GM12878 (cell line): ENCODE results near the gene GPR107. TPM values are rescaled to one million over a fixed set of nuclear protein-coding genes. Genes with fewer than 3 reads are reported as not detected.

Experiments used
- ATAC-seq: fragments of 200-7000 bp; cut with Tn5 transposase; 3 replicates; pipeline ENCODE4 v1.9.1; 2020; ENCODE audit warnings: mild to moderate bottlenecking, moderate library complexity
- BruUV-seq: library from RNA; stranded (reverse); fragments of 400-500 nt; replicated peaks from 2 replicates; lab custom pipeline; 2021; lab: Mats Ljungman, UMichigan
- CTCF ChIA-PET: fragments of 300-600 bp; sonication (Branson Sonifier 250); formaldehyde crosslinking; extraction: SDS; loops from one replicate; lab custom pipeline; 2021; ENCODE audit warnings: inconsistent platforms; lab: Yijun Ruan, JAX
- POLR2A ChIA-PET: fragments of 350-600 bp; formaldehyde crosslinking; extraction: SDS; loops from one replicate; lab custom pipeline; 2021; ENCODE audit warnings: inconsistent platforms; lab: Charles Lee
- RAD21 ChIA-PET: fragments of 300-600 bp; sonication (Branson Sonifier 250); formaldehyde crosslinking; loops from one replicate; lab custom pipeline; 2023; ENCODE audit warnings: antibody characterized with exemption; ENCODE audit not compliant: unreplicated experiment; lab: Charles Lee
- SMC1A ChIA-PET: fragments of 300-600 bp; sonication (Branson Sonifier 250); formaldehyde crosslinking; loops from one replicate; lab custom pipeline; 2023; ENCODE audit not compliant: unreplicated experiment, uncharacterized antibody; lab: Charles Lee
- DNase-seq: peaks from one replicate; pipeline ENCODE4 v3.0.0-alpha.2; 2011; ENCODE audit warnings: low read depth, low spot score
- FAIRE-seq: peaks from 3 replicates; lab custom pipeline; 2011; peaks lifted over from hg19 to GRCh38; lab: Jason Lieb, UNC
- H2AFZ ChIP-seq: 2 replicates; pipeline ENCODE4 v1.6.0; 2011; ENCODE audit warnings: low read depth, low read length, control low read depth; ENCODE audit not compliant: control insufficient read depth
- H3K27ac ChIP-seq: 2 replicates; pipeline ENCODE4 v1.5.1; 2011; ENCODE audit warnings: control low read depth; ENCODE audit not compliant: control insufficient read depth, insufficient read depth
- H3K27me3 ChIP-seq, 2 experiments: replicated peaks in 1 of 2; 2 replicates each; pipeline versions ENCODE4 v1.6.0 to v1.6.1; 2011; ENCODE audit warnings: low read length in 1 of 2; ENCODE audit not compliant: control insufficient read depth in 2 of 2, insufficient read depth in 2 of 2
- H3K36me3 ChIP-seq, 2 experiments: 2 replicates each; pipeline ENCODE4 v1.5.1; 2011; ENCODE audit warnings: low read length in 1 of 2; ENCODE audit not compliant: control insufficient read depth in 2 of 2, insufficient read depth in 2 of 2
- H3K4me1 ChIP-seq: 2 replicates; pipeline ENCODE4 v1.6.1; 2011; ENCODE audit warnings: mild to moderate bottlenecking, low read length, moderate library complexity, mixed read lengths; ENCODE audit not compliant: control insufficient read depth, insufficient read depth
- H3K4me2 ChIP-seq: 2 replicates; pipeline ENCODE4 v1.6.0; 2011; ENCODE audit warnings: control low read depth; ENCODE audit not compliant: control insufficient read depth, insufficient read depth
- H3K4me3 ChIP-seq: fragments of 200-600 bp; sonication (generic); 2 replicates; pipeline ENCODE4 v1.5.1; 2016
- H3K79me2 ChIP-seq: 2 replicates; pipeline ENCODE4 v1.6.0; 2011; ENCODE audit warnings: low read length; ENCODE audit not compliant: control insufficient read depth, insufficient read depth
- H3K9ac ChIP-seq: 2 replicates; pipeline ENCODE4 v1.8.0; 2011; ENCODE audit warnings: low read length, control low read depth, mixed read lengths; ENCODE audit not compliant: control insufficient read depth, insufficient read depth
- H3K9me3 ChIP-seq: replicated peaks from 3 replicates; pipeline ENCODE4 v1.5.1; 2011; ENCODE audit warnings: mild to moderate bottlenecking, low read length; ENCODE audit not compliant: control insufficient read depth, insufficient read depth
- H4K20me1 ChIP-seq: 2 replicates; pipeline ENCODE4 v1.6.0; 2011; ENCODE audit not compliant: control insufficient read depth, insufficient read depth
- BCLAF1 ChIP-seq: fragments of 450-650 bp; IDR thresholded peaks from 2 replicates; pipeline ENCODE4 v1.6.1; 2017; ENCODE audit warnings: antibody characterized with exemption, mild to moderate bottlenecking, moderate library complexity
- ESRRA ChIP-seq: IDR thresholded peaks from 2 replicates; pipeline ENCODE4 v1.6.1; 2012; ENCODE audit warnings: mild to moderate bottlenecking, low read length, improper control_type of control experiment
- RELA ChIP-seq: fragments of 450-650 bp; IDR thresholded peaks from 2 replicates; pipeline ENCODE4 v1.8.0; 2014; ENCODE audit warnings: borderline replicate concordance; ENCODE audit not compliant: partially characterized antibody
- SREBF2 ChIP-seq: IDR thresholded peaks from 2 replicates; pipeline ENCODE4 v1.6.1; 2012; ENCODE audit warnings: mild to moderate bottlenecking, low read length
- YY1 ChIP-seq: IDR thresholded peaks from 2 replicates; pipeline ENCODE4 v1.6.1; 2011; ENCODE audit warnings: low read depth, mild to moderate bottlenecking, low read length
- WGBS: methylation state at CpG from one replicate; pipeline ENCODE4 v1.1.6; 2016; ENCODE audit warnings: low lambda C conversion rate; ENCODE audit not compliant: insufficient replicate concordance, insufficient coverage; ENCODE audit errors: missing lambda C conversion rate; 5-methylcytosine and 5-hydroxymethylcytosine counted together
- in situ Hi-C: fragments of 300-500 bp; cut with MboI; formaldehyde crosslinking; loops from 9 replicates; pipeline ENCODE4 v1.14.3; 2018; ENCODE audit warnings: mixed read lengths
- intact Hi-C: fragments of 100-400 bp; cut with micrococcal nuclease; formaldehyde crosslinking; loops from one replicate; pipeline ENCODE4 v1.14.2; 2022; ENCODE audit not compliant: unreplicated experiment
- polyA plus RNA-seq, 11 experiments: library from polyadenylated mRNA; depleted of rRNA in 4 of 11; unstranded in 6 of 11; stranded (reverse) in 5 of 11; fragments of >200 nt; fragmentation: Nextera tagmentation in 4 of 11; fragmentation: Illumina TruSeq in 1 of 11; extraction: Ambion mirVana in 4 of 11; extraction: Trizol in 1 of 11; gene quantifications; 1 replicate in 1 of 11; 2 replicates in 10 of 11; pipeline versions ENCODE4 v1.2.1 to v1.2.3, GENCODE V29; 2011 to 2016; ENCODE audit warnings: inconsistent platforms in 2 of 11, missing spikeins in 2 of 11, low read depth in 1 of 11
- total RNA-seq, 4 experiments: library from RNA; depleted of rRNA in 3 of 4; stranded (reverse); fragments of >200 nt in 3 of 4; fragmentation: Illumina TruSeq in 1 of 4; extraction: Trizol in 1 of 4; gene quantifications; 2 replicates each; pipeline versions ENCODE4 v1.2.1 to v1.2.3, GENCODE V29; 2013 to 2021

The GPR107 gene
- total and polyA plus RNA-seq, 10 of the 15 experiments (the other 5 are each of a cell fraction or from before 2014, with no cell fraction given), result 2.7 to 21.4 (median 10.6) TPM

- H3K27me3 ChIP-seq, result no peaks in the 10 kb centered on the region
- no peak overlapping the region for H3K4me2 ChIP-seq
- H3K36me3 ChIP-seq, result no peaks in the 10 kb centered on the region
- ChIA-PET RAD21 (no interaction called here), CTCF (interaction anchor here (0.8 kb wide), 1 partner anchor 923 kb away, joined by 3 read pairs; no protein-coding TSS in a partner anchor), POLR2A (interaction anchor here (0.6 kb wide), 1 partner anchor 18 kb away, joined by 3 read pairs; no protein-coding TSS in a partner anchor), SMC1A (interaction anchor here (0.7 to 1.2 kb wide), 2 partner anchors 9 to 16 kb away, joined by 3 read pairs; no protein-coding TSS in a partner anchor)
- TF ChIP-seq ESRRA, result no peak
- TF ChIP-seq RELA, result no peak
- TF ChIP-seq YY1, result no peak
- no peak for TF ChIP-seq BCLAF1
- no peak for TF ChIP-seq SREBF2
- in situ Hi-C loops (no loop called here), intact Hi-C loops (no loop called here)
- ATAC-seq (no peak), DNase-seq (no peak), FAIRE-seq (no peak)
- H4K20me1 ChIP-seq, result no peaks in the 10 kb centered on the region; the same call in 1 of the 2 replicates
- no peak overlapping the region for H3K9ac ChIP-seq
- H3K27ac ChIP-seq, result no peak overlapping the region
- 53% methylated on average over 4 of the region's 5 CpGs for WGBS
- H3K4me1 ChIP-seq, result no peaks in the 10 kb centered on the region
- no peak overlapping the region for H2AFZ ChIP-seq
- H3K9me3 ChIP-seq, result no peaks in the 10 kb centered on the region
- no TSS peak for BruUV-seq
- no peaks in the 10 kb centered on the region for H3K79me2 ChIP-seq
- no peak overlapping the region for H3K4me3 ChIP-seq
These were observed 91.0 kb downstream of the GPR107 start for GRCh38 chr9:130144703-130145102.
